GM23248 (cell line): Measurements from ENCODE around the gene FAM210B. TPM values are rescaled to one million over a fixed set of nuclear protein-coding genes. Genes with fewer than 3 reads are reported as not detected.

Experiments
- DNase-seq: peaks from one replicate; pipeline ENCODE4 v3.0.0-alpha.2; 2015
- H2AFZ ChIP-seq: fragments of 200-600 bp; sonication (generic); 2 replicates; pipeline ENCODE4 v1.6.1; 2016; ENCODE audit warnings: antibody characterized with exemption
- H3F3A ChIP-seq: fragments of 200-600 bp; sonication (generic); 2 replicates; pipeline ENCODE4 v1.6.1; 2016; ENCODE audit warnings: mild to moderate bottlenecking, antibody characterized with exemption, mixed run types; ENCODE audit not compliant: insufficient read depth
- H3K27ac ChIP-seq: fragments of 200-600 bp; sonication (generic); 2 replicates; pipeline ENCODE4 v1.5.1; 2016; ENCODE audit warnings: mild to moderate bottlenecking
- H3K27me3 ChIP-seq: fragments of 200-600 bp; sonication (generic); replicated peaks from 2 replicates; pipeline ENCODE4 v1.6.1; 2016; ENCODE audit warnings: mild to moderate bottlenecking; ENCODE audit not compliant: insufficient read depth
- H3K36me3 ChIP-seq: fragments of 200-600 bp; sonication (generic); 2 replicates; pipeline ENCODE4 v1.6.1; 2016; ENCODE audit warnings: low read depth, mild to moderate bottlenecking
- H3K4me1 ChIP-seq: fragments of 200-600 bp; sonication (generic); 2 replicates; pipeline ENCODE4 v1.6.1; 2016; ENCODE audit warnings: mild to moderate bottlenecking; ENCODE audit not compliant: insufficient read depth
- H3K4me2 ChIP-seq: fragments of 200-600 bp; sonication (generic); one replicate; pipeline ENCODE4 v1.6.1; 2016; ENCODE audit warnings: mild to moderate bottlenecking; ENCODE audit not compliant: unreplicated experiment
- H3K4me3 ChIP-seq: fragments of 200-600 bp; sonication (generic); 2 replicates; pipeline ENCODE4 v1.5.1; 2016; ENCODE audit warnings: mild to moderate bottlenecking
- H3K79me2 ChIP-seq: fragments of 200-600 bp; sonication (generic); 2 replicates; pipeline ENCODE4 v1.6.1; 2016; ENCODE audit warnings: mild to moderate bottlenecking; ENCODE audit not compliant: insufficient read depth
- H3K9ac ChIP-seq: fragments of 200-600 bp; sonication (generic); 2 replicates; pipeline ENCODE4 v1.6.1; 2016; ENCODE audit warnings: mild to moderate bottlenecking
- H3K9me2 ChIP-seq: fragments of 200-600 bp; sonication (generic); 2 replicates; pipeline ENCODE4 v1.6.1; 2016; ENCODE audit warnings: mixed run types, mild to moderate bottlenecking, moderate library complexity; ENCODE audit not compliant: insufficient read depth
- H3K9me3 ChIP-seq: fragments of 200-600 bp; sonication (generic); one replicate; pipeline ENCODE4 v1.6.1; 2017; ENCODE audit warnings: low read depth
- H4K20me1 ChIP-seq: fragments of 200-600 bp; sonication (generic); 2 replicates; pipeline ENCODE4 v1.6.0; 2016; ENCODE audit not compliant: insufficient read depth
- EZH2 ChIP-seq: fragments of 200-600 bp; sonication (generic); IDR thresholded peaks from 2 replicates; pipeline ENCODE4 v1.6.1; 2018; ENCODE audit warnings: antibody characterized with exemption, mild to moderate bottlenecking; ENCODE audit not compliant: insufficient read depth, poor library complexity, severe bottlenecking
- EZH2phosphoT487 ChIP-seq: fragments of 200-600 bp; sonication (generic); IDR thresholded peaks from 2 replicates; pipeline ENCODE4 v1.6.1; 2018; ENCODE audit warnings: antibody characterized with exemption, moderate library complexity, mild to moderate bottlenecking, low read depth; ENCODE audit not compliant: insufficient read depth
- WGBS, 2 experiments: methylation state at CpG; one replicate each; pipeline ENCODE4 v1.1.6; 2015 to 2017; ENCODE audit warnings: low lambda C conversion rate in 2 of 2, low coverage in 1 of 2; ENCODE audit errors: missing lambda C conversion rate in 2 of 2; 5-methylcytosine and 5-hydroxymethylcytosine counted together
- in situ Hi-C: fragments of 300-500 bp; cut with MboI; formaldehyde crosslinking; loops from 2 replicates; pipeline ENCODE4 v1.15.0; 2020
- polyA plus RNA-seq: library from polyadenylated mRNA; unstranded; fragments of >200 nt; fragmentation: Nextera tagmentation; extraction: Ambion mirVana; gene quantifications from 2 replicates; pipeline ENCODE4 v1.2.1, GENCODE V29; 2016
- total RNA-seq: library from RNA; depleted of rRNA; stranded (reverse); fragments of >200 nt; shearing (Covaris generic); gene quantifications from 2 replicates; pipeline ENCODE4 v1.2.3, GENCODE V29; 2014; rRNA removed

The FAM210B gene
- total RNA-seq (87.4 and 91.0 TPM in 2 replicates), polyA plus RNA-seq (94.1 and 95.7 TPM in 2 replicates)

GRCh38 chr20:56358600-56359211 is at the start of gene FAM210B:
TSS of gene FAM210B (plus strand) at chr20:56358974. CDS start at chr20:56359006, 32 bp downstream.
- Histone ChIP-seq H3K27me3 (no peaks in the 10 kb centered on the region), H3K27ac (peak within 1 kb of the TSS; percentile 64), H3K4me1 (peaks cover 25% of the 10 kb centered on the region), H3K9me2 (no peaks in the 10 kb centered on the region), H4K20me1 (no peaks in the 10 kb centered on the region), H3K4me2 (peak within 1 kb of the TSS; percentile 87), H3K4me3 (peak within 1 kb of the TSS; percentile 82), H2AFZ (peak within 1 kb of the TSS; percentile 84), H3K36me3 (no peaks in the 10 kb centered on the region), H3K79me2 (peaks cover 41% of the 10 kb centered on the region), H3F3A (peaks cover 17% of the 10 kb centered on the region; the same call in 1 of the 2 replicates), H3K9me3 (no peaks in the 10 kb centered on the region), H3K9ac (peak within 1 kb of the TSS; percentile 82)
- 3 to 13% methylated on average over 5 to 33 of the region's 63 CpGs for WGBS, 2 experiments
- TF ChIP-seq EZH2 (no peak), EZH2phosphoT487 (no peak)
- in situ Hi-C loops = no loop called here
- peak; percentile 97 for DNase-seq

- TF ChIP-seq EZH2 = no peak
- TF ChIP-seq EZH2phosphoT487 = no peak
- Histone ChIP-seq H3F3A (no peaks in the 10 kb centered on the region), H3K9me3 (peaks cover 3% of the 10 kb centered on the region), H2AFZ (no peak overlapping the region), H3K27ac (no peak overlapping the region), H3K9me2 (no peaks in the 10 kb centered on the region), H3K79me2 (no peaks in the 10 kb centered on the region), H4K20me1 (no peaks in the 10 kb centered on the region), H3K9ac (no peak overlapping the region), H3K4me3 (no peak overlapping the region), H3K4me1 (no peaks in the 10 kb centered on the region), H3K27me3 (no peaks in the 10 kb centered on the region), H3K4me2 (no peak overlapping the region), H3K36me3 (no peaks in the 10 kb centered on the region)
- DNase-seq = no peak
- WGBS, 2 experiments = 54 to 57% methylated on average over 8 of the region's 8 CpGs
- in situ Hi-C loops = no loop called here
These were observed 42.7 kb upstream of the FAM210B start for GRCh38 chr20:56316051-56316450.

- Histone ChIP-seq H3K9ac (no peak overlapping the region), H3K4me1 (no peaks in the 10 kb centered on the region), H2AFZ (no peak overlapping the region), H3K79me2 (no peaks in the 10 kb centered on the region), H4K20me1 (no peaks in the 10 kb centered on the region), H3K27me3 (no peaks in the 10 kb centered on the region), H3K4me2 (no peak overlapping the region), H3K9me2 (no peaks in the 10 kb centered on the region), H3K4me3 (no peak overlapping the region), H3K27ac (no peak overlapping the region), H3K9me3 (peaks cover 3% of the 10 kb centered on the region), H3K36me3 (no peaks in the 10 kb centered on the region), H3F3A (no peaks in the 10 kb centered on the region)
- WGBS, 2 experiments = 23 to 35% methylated on average over 3 of the region's 3 CpGs
- TF ChIP-seq EZH2 = no peak
- no peak for TF ChIP-seq EZH2phosphoT487
- DNase-seq = no peak
- in situ Hi-C loops = no loop called here
These were observed 42.3 kb upstream of the FAM210B start for GRCh38 chr20:56316483-56316882.

GRCh38 chr20:56322681-56323080 is 36.1 kb upstream of the FAM210B start:
- TF ChIP-seq EZH2phosphoT487 (no peak), EZH2 (no peak)
- Histone ChIP-seq H3K4me3 (no peak overlapping the region), H3F3A (no peaks in the 10 kb centered on the region), H3K36me3 (no peaks in the 10 kb centered on the region), H3K9me2 (no peaks in the 10 kb centered on the region), H3K4me2 (no peak overlapping the region), H3K9ac (no peak overlapping the region), H3K27me3 (no peaks in the 10 kb centered on the region), H3K9me3 (no peaks in the 10 kb centered on the region), H4K20me1 (no peaks in the 10 kb centered on the region), H2AFZ (no peak overlapping the region), H3K4me1 (no peaks in the 10 kb centered on the region), H3K79me2 (no peaks in the 10 kb centered on the region), H3K27ac (no peak overlapping the region)
- in situ Hi-C loops = no loop called here
- peak; percentile 1 for DNase-seq
- 0 to 4% methylated on average over 4 of the region's 4 CpGs for WGBS, 2 experiments
